ENCODE data around the gene SERPINB5.

DNA sequence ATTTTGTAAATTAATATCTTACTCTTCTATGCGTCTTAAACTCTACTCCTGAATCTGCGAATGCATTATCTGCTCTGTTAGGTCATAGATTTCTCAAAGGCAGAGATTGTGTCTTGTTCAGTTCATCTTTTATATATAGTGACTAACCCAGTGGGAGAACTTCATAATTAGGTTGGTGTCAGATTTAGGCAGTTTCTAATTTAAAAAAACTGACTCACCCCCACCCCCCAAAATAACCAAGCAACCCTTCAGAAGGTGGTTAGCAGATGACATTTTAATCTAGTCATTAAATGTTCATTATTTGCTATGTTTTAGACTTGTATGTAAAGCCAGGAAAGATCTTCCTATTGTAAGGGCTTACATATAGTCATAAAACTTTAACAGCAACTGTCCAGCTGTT is 75.8 kb downstream of the SERPINB5 start:
- TF ChIP-seq, protein P1, sequence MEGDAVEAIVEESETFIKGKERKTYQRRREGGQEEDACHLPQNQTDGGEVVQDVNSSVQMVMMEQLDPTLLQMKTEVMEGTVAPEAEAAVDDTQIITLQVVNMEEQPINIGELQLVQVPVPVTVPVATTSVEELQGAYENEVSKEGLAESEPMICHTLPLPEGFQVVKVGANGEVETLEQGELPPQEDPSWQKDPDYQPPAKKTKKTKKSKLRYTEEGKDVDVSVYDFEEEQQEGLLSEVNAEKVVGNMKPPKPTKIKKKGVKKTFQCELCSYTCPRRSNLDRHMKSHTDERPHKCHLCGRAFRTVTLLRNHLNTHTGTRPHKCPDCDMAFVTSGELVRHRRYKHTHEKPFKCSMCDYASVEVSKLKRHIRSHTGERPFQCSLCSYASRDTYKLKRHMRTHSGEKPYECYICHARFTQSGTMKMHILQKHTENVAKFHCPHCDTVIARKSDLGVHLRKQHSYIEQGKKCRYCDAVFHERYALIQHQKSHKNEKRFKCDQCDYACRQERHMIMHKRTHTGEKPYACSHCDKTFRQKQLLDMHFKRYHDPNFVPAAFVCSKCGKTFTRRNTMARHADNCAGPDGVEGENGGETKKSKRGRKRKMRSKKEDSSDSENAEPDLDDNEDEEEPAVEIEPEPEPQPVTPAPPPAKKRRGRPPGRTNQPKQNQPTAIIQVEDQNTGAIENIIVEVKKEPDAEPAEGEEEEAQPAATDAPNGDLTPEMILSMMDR (IDR thresholded peaks at IDR 0.05): no peak
- TF ChIP-seq EZH2 (IDR thresholded peaks at IDR 0.05; ENCODE audit: borderline replicate concordance, insufficient read depth, low read depth, low read length, poor library complexity, severe bottlenecking): no peak

Measured in B cell (primary cell).